ENCODE results near the gene EVI5. TPM values are rescaled to one million over a fixed set of nuclear protein-coding genes. Genes with fewer than 3 reads are reported as not detected.

Gene EVI5
- total and polyA plus RNA-seq, 12 donors: 3.6 to 63.1 (median 45.2) TPM

DNA sequence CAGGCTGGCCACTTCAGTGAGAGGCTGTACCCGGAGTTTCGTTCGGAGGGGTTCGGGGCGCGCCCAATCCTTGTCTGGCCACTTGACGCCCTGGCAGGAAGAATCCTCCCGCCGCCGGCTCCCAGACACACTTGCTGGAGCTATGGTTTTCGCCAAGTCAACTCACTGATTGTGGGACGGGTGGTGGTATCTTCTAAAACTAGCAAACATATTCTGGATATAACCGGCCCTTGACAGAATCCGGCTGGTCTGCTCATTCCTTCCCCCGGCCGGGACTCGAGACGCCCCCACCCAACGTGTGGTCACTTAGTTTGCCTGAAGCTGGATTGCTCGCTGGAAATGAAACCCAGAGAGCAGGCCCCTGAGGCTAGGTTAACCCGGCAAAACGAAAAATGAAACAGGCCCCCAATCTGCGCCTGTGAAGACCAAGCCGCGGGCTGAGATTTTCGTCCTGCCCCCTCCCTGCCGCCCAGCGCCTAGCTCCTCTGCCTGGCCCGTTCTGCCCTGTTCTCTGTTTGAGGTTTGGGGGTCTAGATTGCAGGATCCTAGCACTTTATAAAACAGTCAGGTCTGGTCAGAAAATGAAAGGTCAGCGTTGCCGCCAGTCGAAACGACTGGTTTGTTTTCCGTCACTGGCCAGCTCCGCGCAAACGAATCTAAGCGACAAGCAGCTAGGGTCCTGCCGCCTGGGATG is 302.8 kb downstream of the EVI5 start:
- Histone ChIP-seq H3K9me3 (replicated peaks in 1 of 3) (no peaks in the 10 kb centered on the region), H3K36me3 (replicated peaks in 1 of 2) (no peaks in the 10 kb centered on the region), H3K4me3 (peak overlapping the region in 1 of 4 donors; percentile 62), H3K27ac (no peak overlapping the region), H3K4me1 (replicated peaks in 1 of 2) (peaks cover 44 to 49% of the 10 kb centered on the region in 2 donors), H3K27me3 (peaks cover 65% of the 10 kb centered on the region)
- TF ChIP-seq, protein P1, sequence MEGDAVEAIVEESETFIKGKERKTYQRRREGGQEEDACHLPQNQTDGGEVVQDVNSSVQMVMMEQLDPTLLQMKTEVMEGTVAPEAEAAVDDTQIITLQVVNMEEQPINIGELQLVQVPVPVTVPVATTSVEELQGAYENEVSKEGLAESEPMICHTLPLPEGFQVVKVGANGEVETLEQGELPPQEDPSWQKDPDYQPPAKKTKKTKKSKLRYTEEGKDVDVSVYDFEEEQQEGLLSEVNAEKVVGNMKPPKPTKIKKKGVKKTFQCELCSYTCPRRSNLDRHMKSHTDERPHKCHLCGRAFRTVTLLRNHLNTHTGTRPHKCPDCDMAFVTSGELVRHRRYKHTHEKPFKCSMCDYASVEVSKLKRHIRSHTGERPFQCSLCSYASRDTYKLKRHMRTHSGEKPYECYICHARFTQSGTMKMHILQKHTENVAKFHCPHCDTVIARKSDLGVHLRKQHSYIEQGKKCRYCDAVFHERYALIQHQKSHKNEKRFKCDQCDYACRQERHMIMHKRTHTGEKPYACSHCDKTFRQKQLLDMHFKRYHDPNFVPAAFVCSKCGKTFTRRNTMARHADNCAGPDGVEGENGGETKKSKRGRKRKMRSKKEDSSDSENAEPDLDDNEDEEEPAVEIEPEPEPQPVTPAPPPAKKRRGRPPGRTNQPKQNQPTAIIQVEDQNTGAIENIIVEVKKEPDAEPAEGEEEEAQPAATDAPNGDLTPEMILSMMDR (IDR thresholded peaks at IDR 0.05): no peak
- TF ChIP-seq POLR2A (IDR thresholded peaks at IDR 0.05): no peak
- intact Hi-C loops (cut with DNase I): no loop called here
- DNase-seq: peak in 1 of 7 donors; percentile 16
- WGBS, 4 donors: 9 to 23% (median 12%) methylated on average over 8 to 39 of the region's 39 CpGs

DNA sequence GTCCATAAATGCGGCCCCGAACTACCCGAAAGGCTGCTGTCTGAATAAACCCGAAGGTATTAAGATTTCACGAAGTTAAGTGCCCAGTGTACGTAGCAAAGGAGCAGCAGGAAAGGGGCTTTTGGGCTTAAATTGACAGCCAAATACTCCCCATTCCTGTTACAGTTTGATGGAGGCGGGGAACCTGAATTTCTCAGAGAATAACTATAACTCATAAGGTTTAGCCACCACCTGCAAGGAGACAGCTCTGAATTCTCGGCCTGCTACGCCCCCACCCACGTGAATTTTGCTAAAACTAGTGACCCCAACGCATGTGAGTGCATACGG is 303.3 kb downstream of the EVI5 start:
- Histone ChIP-seq H3K36me3 (replicated peaks in 1 of 2) (no peaks in the 10 kb centered on the region), H3K9me3 (replicated peaks in 1 of 3) (no peaks in the 10 kb centered on the region), H3K27me3 (peaks cover 60% of the 10 kb centered on the region), H3K27ac (no peak overlapping the region), H3K4me3 (no peak overlapping the region), H3K4me1 (replicated peaks in 1 of 2) (peaks cover 44 to 47% of the 10 kb centered on the region in 2 donors)
- WGBS, 4 donors: 41 to 46% (median 44%) methylated on average over 12 of the region's 12 CpGs
- TF ChIP-seq, protein P1 (IDR thresholded peaks at IDR 0.05): no peak
- TF ChIP-seq POLR2A (IDR thresholded peaks at IDR 0.05): no peak
- no peak for DNase-seq
- intact Hi-C loops (cut with DNase I): no loop called here

DNA sequence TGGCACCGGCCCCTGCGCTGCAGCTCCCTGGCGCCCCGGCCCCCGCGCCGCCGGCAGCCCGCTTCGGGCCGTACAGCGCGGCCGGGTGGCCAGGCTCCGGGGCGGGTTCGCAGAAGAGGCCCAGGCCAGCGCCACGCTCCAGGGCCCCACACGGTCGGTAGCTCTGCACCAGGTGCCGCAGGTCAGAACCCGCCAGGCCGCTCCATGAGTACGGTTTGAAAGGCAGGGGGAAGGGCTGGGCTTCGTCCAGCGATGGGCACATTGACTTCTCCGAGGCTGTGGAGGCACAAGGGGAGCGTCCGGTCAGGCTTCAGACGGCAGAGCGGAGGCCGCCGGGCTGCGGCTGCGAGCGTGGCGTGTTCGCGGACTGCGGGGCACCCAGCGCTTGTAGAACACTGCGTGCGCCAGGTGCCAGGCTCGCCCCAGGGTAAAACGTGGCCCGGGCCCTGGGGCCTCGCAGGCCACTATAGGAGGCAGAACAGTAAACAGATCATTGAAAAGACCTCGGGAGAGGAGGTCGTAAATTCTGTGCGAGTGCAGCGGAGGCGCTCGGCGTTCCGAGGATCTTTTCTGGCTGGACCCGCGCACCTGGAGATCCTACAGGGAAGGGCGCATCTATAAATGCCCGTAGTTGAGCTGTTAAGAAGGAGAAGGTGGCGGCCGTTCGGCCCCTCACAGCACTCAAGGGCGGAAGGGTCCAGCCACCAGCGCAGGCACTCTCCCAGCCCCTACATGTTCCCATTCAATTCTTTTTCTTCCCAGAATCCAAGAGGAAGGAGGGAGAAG is 303.9 kb downstream of the EVI5 start:
- no peak overlapping the region for H3K4me3 ChIP-seq
- intact Hi-C loops (cut with DNase I): no loop called here
- H3K27ac ChIP-seq: no peak overlapping the region
- TF ChIP-seq, protein P1 (IDR thresholded peaks at IDR 0.05): no peak
- no peak for TF ChIP-seq POLR2A (IDR thresholded peaks at IDR 0.05)
- peaks cover 41 to 42% of the 10 kb centered on the region in 2 donors for H3K4me1 ChIP-seq (replicated peaks in 1 of 2)
- peaks cover 60% of the 10 kb centered on the region for H3K27me3 ChIP-seq
- H3K9me3 ChIP-seq (replicated peaks in 1 of 3): no peaks in the 10 kb centered on the region
- DNase-seq: no peak
- 21 to 36% (median 27%) methylated on average over 36 to 65 of the region's 65 CpGs for WGBS, 4 donors
- H3K36me3 ChIP-seq (replicated peaks in 1 of 2): no peaks in the 10 kb centered on the region

DNA sequence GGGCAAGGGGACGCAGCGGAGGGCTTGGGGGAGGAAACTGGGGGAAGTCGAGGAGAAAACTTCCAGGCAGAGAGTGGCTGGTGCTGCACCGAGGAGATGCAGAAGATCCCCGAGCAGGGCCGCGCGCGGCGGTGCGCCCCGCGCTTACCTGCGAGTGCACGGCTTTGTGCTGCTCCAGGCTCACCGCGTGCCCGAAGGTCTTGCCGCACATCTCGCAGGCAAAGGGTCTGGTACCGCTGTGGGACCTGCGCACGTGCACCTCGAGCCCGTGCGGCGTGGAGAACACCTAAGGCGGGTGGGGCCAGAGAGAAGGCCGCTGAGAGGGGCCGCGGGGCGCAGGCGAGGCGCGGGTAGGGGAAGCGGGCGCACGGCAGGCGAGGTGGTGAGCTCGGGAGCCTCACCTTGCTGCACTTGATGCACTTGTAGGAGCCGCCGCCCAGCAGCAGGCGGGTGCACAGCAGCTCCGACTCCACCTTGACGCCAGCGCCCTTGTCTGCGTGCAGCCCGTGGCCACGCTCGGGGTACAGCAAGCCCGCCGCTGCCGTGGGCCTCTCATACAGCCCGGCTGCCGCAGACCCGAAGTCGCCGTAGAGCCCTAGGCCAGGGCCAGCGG is 304.6 kb downstream of the EVI5 start:
- peaks cover 54% of the 10 kb centered on the region for H3K27me3 ChIP-seq
- no peaks in the 10 kb centered on the region for H3K36me3 ChIP-seq (replicated peaks in 1 of 2)
- TF ChIP-seq, protein P1 (IDR thresholded peaks at IDR 0.05): no peak
- no peak for TF ChIP-seq POLR2A (IDR thresholded peaks at IDR 0.05)
- H3K4me1 ChIP-seq (replicated peaks in 1 of 2): peaks cover 34 to 35% of the 10 kb centered on the region in 2 donors
- 36 to 66% (median 48%) methylated on average over 6 to 59 of the region's 59 CpGs for WGBS, 4 donors
- no peak overlapping the region for H3K27ac ChIP-seq
- intact Hi-C loops (cut with DNase I): no loop called here
- no peaks in the 10 kb centered on the region for H3K9me3 ChIP-seq (replicated peaks in 1 of 3)
- no peak overlapping the region for H3K4me3 ChIP-seq
- no peak for DNase-seq

Data from adrenal gland (tissue), 12 donors.